Measurements from ENCODE around the gene LMAN2.
"Not testable (repeated sequence)": the region's sequence is repeated elsewhere in the genome, so short reads cannot be mapped to it uniquely, and the experiment has no call there.

The LMAN2 gene

GRCh38 chr5:177325868-177326381 lies 25.5 kb downstream of the LMAN2 start:
- DNase-seq, result no peak

- no peak for DNase-seq
These were observed 30.6 kb downstream of the LMAN2 start for GRCh38 chr5:177320879-177321278.

- no peak for DNase-seq
These were observed 31.4 kb downstream of the LMAN2 start for GRCh38 chr5:177319913-177320588.

- peak; percentile 85 for DNase-seq
These were observed 33.5 kb downstream of the LMAN2 start for GRCh38 chr5:177317959-177318377.

GRCh38 chr5:177316005-177316404 lies 35.5 kb downstream of the LMAN2 start:
- peak; percentile 47 for DNase-seq

DNA sequence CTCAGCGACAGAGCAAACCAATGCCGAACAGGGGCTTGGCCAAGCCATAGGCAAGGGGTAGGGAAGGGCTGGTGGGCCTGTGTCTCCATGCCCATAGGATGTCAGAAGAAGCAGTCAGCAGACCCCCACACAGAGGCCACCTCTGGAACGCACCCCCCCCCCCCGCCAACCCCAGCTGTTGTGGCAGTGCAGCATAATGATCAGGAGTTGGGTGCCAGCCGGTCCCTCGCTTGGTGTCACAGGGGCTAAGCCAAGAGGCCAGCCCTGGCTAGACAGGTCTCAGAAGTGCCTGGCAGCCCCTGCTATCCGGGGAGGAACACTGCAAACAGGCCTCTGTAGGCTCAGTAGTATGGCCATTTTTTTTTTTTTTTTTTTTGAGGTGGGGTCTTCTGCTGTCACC lies 36.1 kb downstream of the LMAN2 start:
- no peak for DNase-seq

GRCh38 chr5:177314376-177315342 lies 36.8 kb downstream of the LMAN2 start:
- DNase-seq, result no peak

- no peak for DNase-seq
These were observed 37.8 kb downstream of the LMAN2 start for GRCh38 chr5:177313561-177314259.

DNA sequence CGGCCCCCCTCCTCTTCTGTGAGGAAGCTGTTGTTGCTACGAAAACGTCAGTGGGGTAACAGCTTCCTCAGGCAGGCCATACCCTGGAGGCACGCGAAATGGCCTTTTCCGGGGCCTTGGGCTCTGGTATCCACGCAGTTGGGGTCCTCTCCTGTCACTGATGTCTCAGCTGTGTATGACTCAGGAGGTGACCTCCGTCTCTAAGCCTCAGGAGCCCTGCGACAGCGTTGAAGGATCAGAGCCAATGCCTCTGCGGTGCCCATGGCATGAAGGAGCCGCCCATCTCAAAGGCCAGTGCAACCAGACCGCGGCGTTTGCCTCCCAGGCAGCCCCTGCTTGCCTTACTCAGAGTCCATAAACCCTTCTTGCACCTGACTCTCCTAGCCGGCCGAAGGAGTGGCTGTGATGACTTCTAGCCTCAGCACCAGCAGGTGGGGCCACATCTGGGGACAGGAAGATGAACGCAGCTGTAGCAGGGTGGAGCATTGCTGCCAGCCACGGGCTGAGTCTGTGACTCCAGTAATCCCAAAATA lies 38.8 kb downstream of the LMAN2 start:
- DNase-seq, result peak; percentile 79

- DNase-seq, result peak; percentile 98
These were observed 39.5 kb downstream of the LMAN2 start, which contains the start of gene MXD3 for GRCh38 chr5:177311723-177312648. MXD3 (minus strand) TSS chr5:177311898; CDS start chr5:177311830, 68 bp downstream.

DNA sequence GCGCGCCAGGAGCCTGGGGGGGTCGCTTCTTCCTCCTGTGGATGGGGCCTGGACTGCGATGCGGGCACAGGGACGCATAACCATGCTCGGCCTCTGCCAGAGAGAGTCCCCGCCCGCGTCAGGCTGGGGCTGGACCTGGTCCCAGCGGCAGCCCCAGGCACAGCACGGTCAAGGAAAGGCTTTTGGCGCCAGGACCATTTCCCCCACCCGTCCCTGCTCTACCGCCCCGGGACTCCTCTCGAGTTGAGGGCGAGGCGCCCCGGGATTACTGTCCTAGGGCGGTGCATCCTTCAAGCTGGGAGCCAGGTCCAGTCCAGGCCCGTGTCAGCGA lies 40.1 kb downstream of the LMAN2 start:
- DNase-seq, result no peak

DNA sequence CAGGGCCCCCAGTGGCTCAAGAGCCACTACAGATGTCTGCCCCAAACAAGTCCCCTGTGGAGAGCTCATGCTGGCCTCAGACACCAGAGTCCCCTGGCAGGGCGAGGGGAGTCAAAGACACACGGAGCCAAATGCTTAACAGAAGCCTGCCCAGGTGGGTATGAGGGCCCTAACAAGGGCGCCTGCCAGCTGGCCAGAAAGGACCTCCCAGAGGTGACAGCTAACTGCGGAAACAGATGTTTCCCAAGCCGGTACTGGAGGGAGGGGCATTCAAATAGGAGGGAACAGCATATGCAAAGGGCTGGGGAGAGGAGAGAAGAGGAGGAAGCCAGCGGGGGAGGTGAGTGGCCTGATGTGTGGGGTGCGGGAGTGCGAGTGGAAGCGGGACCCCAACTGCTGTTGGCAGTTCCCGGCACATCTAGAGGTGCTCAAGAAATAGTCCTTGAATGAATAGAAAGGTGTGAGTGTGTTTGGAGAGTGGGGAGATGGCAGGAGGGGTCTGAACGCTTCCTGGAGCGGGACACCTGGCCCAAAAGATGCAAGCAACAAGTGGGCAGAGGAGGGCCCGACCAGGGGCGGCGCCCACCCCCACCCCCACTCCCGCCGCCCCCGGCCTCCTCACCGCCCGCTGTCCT lies 40.6 kb downstream of the LMAN2 start:
- peak; percentile 68 for DNase-seq

GRCh38 chr5:177310332-177310731 lies 41.1 kb downstream of the LMAN2 start:
- DNase-seq, result no peak

DNA sequence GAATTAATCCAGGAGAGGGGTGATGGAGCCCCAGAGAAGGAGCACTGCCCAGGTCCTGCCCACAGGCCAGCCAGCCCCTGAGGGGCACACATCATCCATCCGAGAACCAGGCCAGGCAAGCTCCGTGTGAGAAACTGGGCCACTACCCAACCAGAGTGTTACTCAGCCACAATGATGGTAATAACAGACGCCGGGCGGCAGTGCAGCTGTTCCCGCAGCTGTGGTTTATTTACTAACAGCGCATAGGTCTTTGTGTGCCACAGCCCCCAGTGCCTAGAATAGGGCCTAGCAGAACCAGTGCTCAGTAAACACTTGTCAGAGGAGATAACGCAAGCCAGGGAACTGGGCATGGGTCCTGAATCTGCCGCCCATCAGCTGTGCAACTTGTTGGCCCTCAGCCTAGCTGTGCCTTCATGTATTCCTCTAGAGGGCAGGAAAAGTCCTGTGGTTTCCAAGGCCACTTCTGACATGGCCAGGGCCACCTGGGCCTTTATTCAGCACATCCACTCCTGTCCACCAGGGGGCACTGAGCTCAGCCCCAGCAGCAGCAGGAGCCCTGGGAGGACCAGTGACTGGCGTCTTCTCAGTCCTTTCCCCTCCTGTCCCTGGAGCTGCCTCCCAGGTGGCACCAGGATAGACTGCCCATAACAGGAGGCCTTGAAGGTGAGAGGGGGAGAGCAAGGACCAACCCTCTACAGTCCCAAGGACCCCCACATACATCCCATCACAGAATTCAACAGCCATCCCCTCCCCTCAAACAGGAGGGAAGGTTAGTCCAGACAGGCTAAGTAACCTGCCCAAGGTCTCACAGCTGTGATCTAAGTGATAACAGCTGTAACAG lies 41.9 kb downstream of the LMAN2 start:
- peak; percentile 86 for DNase-seq

DNA sequence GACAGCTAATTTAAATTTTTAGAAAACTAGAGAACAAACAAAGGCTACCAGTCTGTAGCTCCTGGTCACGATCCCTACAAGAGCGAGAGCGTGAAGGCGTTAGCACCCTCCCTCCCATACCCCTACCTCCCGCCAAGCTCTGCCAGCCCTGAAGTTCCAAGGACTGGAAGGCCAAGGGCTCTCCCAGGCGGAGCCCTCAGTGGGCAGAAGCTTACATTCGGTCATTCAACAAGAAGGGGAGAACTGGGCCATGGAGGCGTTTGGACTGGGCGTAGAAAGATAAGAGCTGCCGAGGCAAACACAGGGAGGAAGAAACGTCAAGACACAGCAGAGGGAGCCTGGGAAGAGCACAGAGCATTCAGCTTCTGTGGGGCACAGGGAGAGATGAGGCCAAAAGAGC lies 42.7 kb downstream of the LMAN2 start:
- no peak for DNase-seq

GRCh38 chr5:177307544-177308363 lies 43.7 kb downstream of the LMAN2 start:
- no peak for DNase-seq

- DNase-seq, result no peak
These were observed 44.6 kb downstream of the LMAN2 start for GRCh38 chr5:177306674-177307543.

- DNase-seq, result not testable (repeated sequence)
These were observed 45.3 kb downstream of the LMAN2 start for GRCh38 chr5:177306103-177306640.

Data from hematopoietic multipotent progenitor cell treated with erythropoietin and hydrocortisone succinate and interleukin-3 and kit ligand, for 8 days (in vitro differentiated cells).